Skin of body (tissue), 2 donors: ENCODE measurements around the gene ILK. TPM values are rescaled to one million over a fixed set of nuclear protein-coding genes. Genes with fewer than 3 reads are reported as not detected.

Source experiments
- DNase-seq: peaks from one replicate; lab custom pipeline; 2025; lab: John Stamatoyannopoulos, UW
- total RNA-seq: library from RNA; depleted of rRNA; stranded (reverse); fragments of >200 nt; gene quantifications from one replicate; pipeline ENCODE4 v1.2.3, GENCODE V29; 2014

The ILK gene
- total RNA-seq, 1 donor from 2014 or later: 104 TPM

DNA sequence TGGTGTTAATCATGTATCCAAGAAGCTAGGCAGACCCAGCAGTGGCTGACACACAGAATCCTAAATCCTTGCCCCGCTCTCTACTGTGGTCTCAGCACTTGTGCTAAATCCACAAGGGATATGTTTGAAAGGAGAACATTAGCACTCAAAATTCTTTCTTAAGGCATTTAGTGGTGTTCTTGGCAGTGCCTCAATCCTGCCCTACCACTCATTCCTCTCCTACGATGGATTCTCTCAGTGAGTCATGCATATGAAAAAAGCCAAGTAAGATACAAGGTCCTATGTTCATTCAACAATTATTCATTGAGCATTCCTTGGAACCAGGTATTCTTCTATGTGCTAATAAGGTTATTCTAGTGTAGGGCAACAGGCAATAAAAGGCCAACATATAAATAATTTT is 31.4 kb upstream of the ILK start:
- no peak for DNase-seq

DNA sequence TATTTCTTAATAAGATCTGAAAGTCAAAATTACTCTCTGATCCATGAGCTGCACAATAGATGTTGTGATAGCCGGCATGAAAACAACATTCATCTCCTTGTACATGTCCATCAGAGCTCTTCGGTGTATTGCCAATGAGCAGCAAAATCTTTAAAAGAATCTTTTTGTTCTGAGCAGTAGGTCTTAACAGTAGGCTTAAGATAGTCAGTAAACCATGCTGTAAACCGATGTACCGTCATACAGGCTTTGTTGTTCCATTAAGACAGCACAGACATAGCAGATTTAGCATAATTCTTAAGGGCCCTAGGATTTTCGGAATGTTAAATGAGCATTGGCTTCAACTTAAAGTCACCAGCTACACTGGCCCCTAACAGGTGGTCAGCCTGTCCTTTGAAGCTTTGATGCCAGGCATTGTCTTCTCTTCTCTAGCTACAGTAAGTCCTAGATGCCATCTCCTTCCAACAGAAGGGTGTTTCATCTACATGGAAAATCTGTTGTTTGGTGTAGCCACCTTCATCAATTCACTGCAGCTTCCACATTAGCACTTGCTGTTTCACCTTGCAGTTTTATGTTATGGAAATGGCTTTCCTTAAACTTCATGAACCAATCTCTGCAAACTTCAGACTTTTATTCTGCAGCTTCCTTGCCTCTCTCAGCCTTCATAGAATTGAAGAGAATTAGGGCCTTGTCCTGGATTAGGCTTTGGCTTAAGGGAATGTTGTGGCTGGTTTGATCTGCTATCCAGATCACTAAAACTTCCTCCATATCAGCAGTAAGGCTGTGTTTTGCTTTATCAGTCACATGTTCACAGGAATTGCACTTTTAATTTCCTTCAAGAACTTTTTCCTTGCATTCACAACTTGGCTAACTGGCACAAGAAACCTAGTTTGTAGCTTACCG is 28.5 kb upstream of the ILK start:
- no peak for DNase-seq

DNA sequence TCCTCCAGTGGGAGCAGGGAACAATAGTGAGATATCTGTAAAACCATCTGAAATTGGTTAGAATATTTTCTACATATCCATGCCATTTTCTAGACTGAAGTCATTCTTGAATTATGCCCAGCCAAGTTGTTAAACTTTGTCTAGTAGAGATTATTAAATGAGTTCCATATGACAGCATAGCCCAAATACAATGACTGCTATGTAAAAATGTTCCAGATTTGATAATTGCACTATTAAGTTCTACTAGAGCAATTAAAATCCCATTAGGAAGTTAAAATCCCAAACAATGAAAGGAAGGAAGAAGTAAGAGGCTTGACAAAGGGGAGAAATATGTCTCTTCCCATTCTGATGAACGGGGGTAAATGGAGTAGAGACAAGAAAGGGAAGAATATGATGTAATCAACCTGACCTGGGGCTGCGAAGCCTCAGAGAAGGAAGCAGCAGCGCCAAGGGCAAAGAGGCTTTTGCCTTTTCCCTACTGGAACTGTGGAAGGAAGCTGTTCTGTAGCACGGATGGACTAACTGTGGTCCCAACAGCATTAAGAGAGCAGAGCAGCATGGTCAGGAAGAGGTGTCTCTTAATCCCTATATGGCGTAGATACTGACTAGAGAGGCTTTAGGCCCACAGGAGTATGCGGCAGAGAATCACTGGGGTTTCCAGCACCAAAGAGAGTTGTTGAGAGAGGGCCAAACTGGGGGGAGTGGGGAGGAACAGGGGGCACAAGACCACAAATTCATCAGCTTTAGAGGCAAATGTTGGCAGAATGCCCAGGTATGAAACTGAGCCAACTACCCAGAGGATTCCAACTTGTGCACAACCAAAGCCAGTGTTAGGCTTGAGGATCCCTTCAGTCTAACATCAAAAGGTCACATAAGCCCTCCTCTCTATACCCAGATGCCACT is 26.9 kb upstream of the ILK start:
- DNase-seq: peak; percentile 93

DNA sequence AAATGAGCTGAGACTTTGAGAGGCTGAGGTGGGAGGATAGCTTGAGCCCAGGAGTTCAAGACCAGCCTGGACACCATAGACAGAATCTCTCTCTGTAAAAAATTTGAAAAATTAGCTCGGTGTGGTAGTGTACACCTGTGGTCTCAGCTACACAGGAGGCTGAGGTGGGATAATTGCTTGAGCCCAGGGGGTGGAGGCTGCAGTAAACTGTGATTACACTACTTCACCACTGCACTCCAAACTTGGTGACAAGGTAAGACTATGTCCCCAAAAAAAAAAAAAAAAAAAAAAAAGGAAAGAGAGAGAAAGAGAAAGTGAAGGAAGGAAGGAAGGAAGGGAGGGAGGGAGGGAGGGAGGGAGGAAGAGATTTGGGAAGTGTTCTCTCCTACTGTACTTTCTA is 25.4 kb upstream of the ILK start:
- DNase-seq: no peak

DNA sequence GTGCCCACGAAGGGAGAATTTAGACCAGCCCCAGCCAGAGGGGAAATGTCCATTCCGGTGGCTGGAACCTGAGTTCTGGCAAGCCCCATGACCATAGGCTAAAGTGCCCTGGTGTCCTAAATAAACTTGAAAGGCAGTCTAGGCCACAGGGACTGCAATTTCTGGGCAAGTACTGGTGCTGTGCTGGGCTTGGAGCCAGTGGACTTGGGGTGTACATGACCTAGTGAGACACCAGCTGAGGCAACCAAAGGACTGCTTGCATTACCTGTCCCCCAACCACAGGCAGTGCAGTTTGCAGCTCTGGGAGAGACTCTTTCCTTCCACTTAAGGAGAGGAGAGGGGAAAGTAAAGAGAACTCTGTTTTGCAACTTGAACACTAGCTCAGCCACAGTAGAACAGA is 23.9 kb upstream of the ILK start:
- no peak for DNase-seq

DNA sequence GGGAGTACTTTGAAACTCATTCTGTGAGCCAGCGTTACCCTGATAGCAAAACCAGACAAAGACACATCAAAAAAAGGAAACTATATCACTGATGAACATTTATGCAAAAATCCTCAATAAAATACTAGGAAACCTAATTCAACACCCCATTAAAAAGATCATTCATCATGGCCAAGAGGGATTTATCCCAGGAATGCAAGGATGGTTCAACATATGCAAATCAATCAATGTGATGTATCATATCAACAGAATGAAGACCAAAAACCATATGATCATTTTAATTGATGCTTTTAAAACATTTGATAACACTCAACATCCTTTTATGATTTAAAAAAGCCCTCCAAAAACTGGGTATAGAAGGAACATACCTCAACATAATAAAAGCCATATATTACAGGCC is 20.0 kb upstream of the ILK start:
- no peak for DNase-seq

DNA sequence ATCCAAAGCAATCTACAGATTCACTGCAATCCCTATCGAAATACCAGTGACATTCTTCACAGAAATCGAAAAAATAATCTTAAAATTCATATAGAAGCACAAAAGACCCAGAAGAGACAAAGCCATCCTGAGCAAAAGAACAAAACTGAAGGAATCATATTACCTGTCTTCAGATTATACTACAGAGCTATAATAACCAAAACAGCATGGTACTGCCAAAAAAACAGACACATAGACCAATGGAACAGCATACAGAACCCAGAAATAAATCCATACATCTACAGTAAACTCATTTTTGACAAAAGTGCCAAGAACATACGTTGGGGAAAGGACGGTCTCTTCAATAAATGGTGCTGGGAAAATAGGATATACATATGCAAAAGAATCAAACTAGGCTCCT is 19.0 kb upstream of the ILK start:
- no peak for DNase-seq

DNA sequence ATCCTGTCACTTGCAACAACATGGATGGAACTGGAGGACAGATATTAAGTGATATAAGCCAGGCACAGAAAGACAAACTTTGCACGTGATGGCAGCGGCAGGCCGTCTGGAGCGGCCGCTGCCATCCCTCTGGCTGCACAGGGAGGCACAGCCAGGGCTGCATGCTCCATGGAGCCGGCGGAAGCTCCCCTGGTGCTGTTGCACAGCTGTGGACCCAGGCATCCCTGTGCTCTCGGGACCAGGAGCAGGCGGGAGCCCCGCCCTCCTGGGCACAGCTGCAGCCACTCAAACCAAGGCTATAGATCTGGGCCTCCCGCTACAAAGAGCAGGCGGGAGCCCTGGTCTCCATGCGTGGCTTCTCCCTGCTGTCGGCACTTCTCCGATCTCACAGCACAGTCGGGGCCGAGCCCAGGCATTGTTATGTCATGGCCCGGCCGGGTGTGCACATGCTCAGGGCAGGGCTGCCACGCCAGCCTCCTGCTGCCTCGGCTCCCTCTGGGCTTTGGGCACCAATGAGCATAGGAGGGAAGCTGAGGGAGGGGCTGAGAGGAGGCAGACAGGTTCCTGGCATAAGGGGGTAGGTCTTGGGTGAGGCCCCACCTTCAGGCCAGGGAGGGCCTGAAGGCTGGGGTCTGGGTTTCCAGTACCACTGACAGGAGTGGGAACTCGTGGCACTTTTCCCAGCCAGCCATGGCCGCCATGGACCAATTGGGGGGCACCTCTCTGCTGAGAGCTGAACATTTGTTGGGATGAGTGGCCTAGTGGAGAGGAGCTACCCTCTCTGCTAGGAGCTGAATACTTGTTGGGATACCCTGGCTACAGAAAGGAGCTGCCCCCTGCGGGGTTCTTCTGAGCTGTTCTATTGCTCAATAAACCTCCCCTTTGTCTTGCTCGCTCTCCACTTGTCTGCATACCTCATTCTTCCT is 16.9 kb upstream of the ILK start:
- DNase-seq: no peak

DNA sequence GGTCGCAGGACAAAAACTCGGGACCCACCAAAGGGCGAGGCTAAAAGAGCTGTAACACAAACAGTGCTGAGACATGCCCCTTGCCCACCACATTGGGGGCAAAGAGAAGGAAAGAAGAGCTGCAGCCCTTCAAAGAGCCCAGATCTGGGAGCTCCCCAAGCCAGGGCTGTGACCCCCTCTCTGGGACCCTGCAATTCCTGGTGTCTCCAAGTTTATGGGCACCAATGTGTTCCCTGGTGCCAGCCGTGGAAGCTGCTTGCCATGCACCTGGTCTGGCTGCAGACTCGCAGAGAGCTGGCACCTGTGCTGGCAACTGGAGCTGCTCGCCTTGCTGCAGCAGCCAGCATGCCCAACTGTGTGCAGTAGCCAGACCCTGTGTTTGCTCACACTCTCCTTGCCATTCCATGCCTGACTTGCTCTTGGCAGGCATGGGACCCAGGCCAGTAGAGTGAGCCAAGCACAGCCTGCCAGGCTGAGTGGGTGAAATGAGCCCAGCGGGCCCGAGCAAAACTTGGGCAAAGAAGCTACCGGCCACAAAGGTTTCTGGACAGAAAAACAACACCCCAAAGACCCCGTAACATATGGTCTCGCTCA is 16.1 kb upstream of the ILK start:
- DNase-seq: no peak

DNA sequence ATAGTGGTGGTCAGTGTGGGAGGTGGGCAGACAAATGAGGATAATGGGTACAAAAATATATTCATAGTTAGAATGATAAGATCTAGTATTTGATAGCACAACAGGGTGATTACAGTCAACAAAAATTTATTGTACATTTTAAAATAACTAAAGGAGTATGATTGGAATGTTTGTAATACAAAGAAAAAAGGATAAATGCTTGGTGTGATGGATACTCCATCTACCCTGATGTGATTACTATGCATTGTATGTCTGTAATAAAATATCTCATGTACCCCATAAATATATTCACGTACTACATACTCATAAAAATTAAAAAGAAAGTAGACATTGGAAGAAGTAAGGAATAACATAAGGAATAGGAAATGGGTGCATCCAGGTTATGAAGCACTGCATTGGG is 15.6 kb upstream of the ILK start:
- no peak for DNase-seq

DNA sequence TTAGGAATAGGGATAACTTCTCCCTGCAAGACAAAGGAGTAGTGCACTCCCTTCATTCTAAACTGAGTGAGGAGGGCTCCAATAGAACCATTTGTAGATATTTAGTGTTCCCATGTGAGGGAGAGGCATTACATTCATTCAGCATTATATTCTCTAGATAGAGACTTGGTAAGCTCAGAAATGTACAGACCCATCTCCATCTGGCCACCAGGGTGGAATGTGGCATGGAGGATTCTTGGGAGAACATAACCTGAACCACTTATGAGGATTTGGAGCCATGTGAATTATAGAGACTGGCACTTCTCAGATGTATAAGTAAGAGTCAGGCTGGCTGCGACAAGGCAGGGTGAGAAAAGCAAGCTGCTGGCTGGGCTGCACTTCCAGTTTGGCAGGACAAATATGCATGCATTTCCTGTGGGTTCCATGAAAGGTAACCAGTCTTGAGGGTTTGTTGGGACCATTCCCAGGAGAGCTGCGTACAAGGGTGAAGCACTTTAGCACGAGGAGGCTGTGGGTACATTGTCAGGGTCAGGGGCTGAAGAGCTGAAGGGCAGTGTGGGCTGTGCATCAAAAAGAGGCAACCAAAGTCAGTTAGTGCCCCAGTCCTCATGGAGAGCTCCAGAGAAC is 9.3 kb upstream of the ILK start:
- no peak for DNase-seq

DNA sequence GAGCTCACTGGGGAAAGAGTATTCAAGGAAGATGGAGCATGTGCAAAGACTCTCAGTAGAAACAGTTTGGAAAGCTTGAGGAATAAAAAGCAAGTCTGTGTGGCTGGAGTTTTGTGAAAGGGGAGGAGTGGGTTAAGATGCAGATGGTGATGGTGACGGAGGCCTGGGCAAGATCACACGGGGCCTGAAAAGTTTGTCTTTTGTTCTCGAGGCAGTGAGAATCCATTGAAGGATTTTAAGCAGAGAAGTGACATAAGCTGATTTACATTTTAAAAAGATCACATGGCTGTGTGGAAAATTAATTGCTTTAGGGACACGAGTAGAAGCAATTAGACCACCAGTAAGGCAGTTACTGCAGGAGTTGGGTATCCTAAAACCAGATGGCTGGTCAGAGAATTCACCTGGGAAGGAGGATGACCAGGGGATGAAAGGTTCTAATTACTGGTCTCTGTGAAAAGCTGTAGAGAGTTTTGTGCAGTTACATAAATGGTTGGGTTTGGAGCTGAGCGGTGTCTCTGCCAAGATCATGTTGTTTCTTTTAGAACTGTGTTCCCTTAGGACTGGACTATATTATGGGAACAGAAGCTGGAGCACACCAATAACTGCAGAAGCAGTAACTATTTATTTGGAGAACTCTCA is 7.2 kb upstream of the ILK start:
- DNase-seq: no peak

DNA sequence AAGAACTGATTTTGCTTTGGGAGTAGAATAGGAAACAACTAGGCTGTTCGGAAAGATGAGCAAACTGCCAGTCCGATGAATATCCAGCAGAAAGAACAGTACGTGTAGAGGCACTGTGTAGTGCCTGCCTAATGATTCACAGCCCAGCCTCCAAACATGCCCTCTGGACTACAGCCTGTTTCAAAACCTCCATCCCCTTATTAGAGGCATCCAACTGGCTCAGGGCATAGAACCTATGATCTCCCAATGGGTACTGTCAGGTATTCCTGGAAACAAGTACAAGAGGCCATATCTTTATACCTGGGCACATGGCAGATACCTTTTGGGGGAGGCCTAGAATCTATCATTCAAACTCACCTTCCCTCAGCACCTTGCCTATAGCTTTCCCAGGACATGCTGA is 5.0 kb upstream of the ILK start:
- DNase-seq: no peak

DNA sequence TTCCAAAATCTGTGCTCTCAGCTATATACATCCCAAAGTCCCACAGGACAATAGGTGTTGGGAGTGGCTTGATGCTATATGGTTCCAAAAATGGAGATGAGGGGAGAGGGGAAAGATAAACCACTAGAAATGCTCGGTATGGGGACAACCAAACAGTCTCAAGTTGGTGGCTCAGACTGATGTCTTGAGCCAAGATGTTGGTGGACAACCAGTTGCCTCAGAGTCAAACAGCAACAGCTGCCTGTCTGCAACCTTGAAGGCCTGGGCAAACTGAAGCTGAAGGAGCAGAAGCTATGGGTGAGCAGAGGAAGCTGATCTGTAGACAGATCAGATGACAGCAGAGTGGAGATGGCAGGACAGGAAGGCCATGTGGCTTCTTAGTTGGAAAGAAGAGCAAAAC is 4.1 kb upstream of the ILK start:
- no peak for DNase-seq

DNA sequence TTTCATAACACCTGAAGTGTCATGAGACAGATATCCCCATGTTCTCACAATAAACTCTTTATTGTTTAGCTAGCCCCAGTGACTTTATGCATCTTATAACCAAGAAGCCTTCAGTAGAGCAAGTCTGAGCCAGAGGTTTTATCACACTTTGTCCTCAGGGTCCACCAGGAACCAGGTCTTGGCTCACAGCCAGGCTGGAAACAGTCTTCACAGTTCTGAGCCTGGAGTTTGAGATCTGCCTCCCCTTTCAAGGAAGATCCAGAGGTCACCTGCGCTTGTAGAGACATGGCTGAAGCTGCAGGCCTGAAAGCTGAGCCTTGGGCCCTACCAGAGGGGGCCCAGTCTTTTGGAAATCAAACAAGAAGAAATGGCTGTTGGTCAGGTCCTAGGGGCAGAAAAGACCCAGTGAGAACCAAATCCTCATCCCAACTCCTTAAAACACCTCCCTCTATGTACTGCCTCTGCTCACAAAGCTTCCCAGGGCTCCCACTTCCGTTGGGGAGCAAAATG is 3.6 kb upstream of the ILK start:
- no peak for DNase-seq

DNA sequence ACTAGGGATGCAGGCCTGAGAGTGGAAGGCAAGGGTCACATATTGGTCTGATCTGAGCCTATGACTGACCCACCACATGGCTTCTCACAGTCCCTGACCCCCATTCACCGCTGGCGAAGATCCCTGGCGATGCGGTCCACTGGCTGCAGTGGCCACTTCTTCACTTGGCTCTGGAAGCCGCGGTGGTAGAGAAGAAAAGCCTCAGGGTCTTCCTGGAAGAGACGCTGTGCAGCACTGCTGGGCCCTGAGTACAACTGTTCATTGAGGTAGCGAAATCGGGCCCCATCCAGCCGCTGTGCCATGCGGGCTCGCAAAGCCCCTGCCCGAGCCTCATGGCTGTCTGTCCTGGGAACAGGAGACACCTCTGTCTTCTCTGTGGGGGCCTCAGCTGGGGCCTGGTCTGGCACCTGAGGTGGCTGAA is 2.5 kb upstream of the ILK start:
- no peak for DNase-seq

DNA sequence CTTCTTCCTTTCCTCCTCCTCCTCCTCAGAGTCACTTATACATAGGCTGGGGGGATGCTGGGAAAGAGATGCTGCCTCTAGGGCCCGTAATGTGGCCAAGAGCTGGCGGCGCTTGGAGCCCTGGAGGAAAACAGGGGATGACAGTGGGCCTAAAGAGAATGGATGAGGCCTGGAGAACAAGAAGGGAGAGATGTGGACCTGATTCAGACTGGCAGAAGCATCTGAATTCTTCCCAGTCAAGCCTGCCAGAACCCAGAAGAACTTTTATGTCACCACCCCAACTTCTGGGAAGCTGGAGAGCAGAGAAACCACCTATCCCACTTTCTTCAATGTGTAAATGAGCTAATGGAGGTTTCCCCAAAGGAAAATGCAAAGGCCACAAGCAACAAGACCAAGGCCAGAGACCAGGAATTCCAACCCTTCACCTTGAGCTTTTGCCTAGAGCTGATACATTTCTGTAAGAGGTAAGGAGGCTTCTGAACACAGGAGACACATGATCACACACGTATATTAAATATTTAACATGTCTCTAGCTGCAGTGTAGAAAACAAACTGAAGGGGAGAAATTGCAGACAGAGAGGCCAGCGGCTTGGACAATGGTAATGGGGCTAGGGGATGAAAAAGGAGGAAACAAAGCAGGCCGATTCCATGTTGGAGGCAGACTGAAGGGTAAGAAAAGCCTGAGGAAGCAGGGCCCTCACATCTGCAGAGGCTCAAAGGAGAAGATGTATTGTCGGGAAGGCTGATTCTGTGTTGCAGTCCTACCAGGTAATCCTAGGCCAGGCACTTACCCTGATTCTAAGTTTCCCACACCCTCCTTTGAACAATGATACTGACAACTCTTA is 1.3 kb upstream of the ILK start:
- no peak for DNase-seq

DNA sequence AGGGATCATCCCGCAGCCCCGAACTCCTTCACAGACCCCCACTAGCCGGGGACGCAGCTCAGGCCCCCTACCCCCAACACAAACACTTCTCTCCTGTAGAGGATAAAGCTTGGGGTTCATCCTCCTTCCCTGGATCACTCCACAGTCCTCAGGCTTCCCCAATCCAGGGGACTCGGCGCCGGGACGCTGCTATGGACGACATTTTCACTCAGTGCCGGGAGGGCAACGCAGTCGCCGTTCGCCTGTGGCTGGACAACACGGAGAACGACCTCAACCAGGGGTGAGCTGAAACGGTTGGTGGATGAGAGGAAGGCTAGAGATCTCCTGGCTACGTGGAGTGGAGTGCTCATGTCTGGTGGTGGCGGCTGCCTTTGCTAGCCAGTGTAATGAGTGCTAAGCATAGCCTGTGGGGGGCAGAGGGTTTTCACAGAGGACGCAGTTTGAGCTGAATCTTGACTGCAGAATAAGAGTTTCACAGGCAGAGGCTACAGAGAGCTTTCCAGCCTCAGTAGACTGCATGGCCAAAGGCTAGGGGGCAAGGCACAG is 580 bp downstream of the ILK start:
- DNase-seq: peak; percentile 65

DNA sequence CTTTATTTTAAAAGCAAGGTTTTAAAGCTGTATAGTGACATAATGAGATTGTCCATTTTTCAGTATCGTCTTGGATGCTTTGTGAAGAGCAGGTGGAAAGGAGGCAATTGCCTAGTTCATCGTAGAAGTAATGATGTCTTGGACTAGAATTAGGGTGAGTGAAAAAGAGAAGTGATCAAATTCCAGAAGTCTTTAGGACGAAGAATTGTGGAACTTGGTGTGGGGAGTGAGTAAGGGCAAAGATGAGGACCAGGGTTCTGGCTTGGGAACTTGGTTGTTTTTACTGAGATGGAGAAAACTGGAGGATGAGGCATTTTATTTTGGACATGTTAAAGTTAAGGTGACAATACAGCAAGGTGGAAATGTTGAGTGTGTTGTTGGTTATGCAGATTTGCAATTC is 1.2 kb downstream of the ILK start:
- no peak for DNase-seq
